ENCODE data around the gene BCL3.

Gene BCL3

DNA sequence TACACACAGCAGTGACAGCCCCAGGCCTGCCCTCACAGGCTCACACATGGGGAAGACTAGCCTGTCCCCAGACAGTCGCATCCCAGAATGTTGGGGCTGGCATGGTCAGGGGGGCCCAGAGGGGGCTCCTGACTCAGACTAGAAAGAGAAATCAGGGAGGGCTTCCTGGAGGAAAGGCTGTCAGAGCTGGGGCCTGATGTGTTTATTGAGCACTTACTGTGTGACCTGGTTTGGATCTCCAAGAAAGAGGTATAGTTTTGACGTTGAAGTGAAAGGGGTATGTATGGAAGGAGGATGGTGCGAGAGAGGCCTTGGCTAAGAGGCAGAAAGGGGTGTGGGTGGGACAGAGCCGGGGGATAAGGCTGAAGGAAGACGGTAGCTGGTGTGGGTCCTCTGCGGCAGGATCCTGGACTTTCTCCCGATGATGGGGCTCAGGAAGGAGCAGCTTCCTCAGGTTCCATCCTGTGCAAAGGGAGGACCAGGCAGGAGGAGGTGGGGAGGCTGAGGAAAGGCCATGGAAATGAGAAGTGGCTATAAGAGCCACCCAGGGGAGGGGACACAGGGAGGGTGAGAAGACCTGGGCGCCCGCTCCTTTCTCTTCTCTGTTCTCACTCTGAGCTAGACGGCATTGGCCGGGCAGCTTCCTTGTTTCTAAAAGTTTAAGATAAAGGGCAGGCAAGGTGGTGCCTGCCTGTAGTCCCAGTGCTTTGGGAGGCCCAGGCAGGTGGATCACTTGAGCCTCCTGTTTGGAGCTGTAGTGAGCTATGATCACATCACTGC, 16.1 kb upstream of the BCL3 start:
- no peak overlapping the region for H3K4me3 ChIP-seq (ENCODE audit: low read depth, low read length)
- no peaks in the 10 kb centered on the region for H3K9me3 ChIP-seq (ENCODE audit: control insufficient read depth, insufficient read depth, low read depth, low read length)
- ChIA-PET CTCF (interaction anchor here (0.7 to 4.3 kb wide), 6 partner anchors 9 to 112 kb away, joined by 3 to 31 read pairs (median 4); no protein-coding TSS in a partner anchor), POLR2A (no interaction called here)
- TF ChIP-seq ZBTB20 (tag by site-specific recombination; IDR thresholded peaks at IDR 0.05) (no peak), ZNF664 (tag by site-specific recombination; IDR thresholded peaks at IDR 0.05) (peak; percentile 99)
- H3K27ac ChIP-seq (ENCODE audit: extremely low read depth, low read depth, low read length), result no peak overlapping the region
- H3K36me3 ChIP-seq (ENCODE audit: control insufficient read depth in 2 of 2, insufficient read depth in 1 of 2, low read length in 2 of 2), result no peaks in the 10 kb centered on the region; a peak in 1 of 3 replicates
- H3K4me1 ChIP-seq (ENCODE audit: control insufficient read depth, insufficient read depth, low read length), result no peaks in the 10 kb centered on the region

DNA sequence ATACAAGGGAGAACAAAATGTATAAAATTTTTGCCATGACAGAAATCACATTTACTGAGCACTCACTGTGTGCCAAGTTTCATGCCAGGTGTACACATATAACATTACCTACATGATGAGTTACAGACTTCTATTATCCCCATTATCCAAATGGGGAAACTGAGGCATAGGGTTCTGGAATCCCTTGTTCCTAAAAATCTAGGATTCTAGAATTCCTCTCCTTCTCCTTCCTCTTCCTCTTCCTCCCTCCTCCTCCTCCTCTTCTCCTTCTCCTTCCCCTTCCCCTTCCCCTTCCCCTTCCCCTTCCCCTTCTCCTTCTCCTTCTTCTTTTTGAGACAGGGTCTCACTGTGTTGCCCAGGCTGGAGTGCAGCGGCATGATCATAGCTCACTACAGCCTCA, 14.2 kb upstream of the BCL3 start:
- peak; percentile 62; the same call in 1 of the 2 replicates for TF ChIP-seq ZNF121 (tag by site-specific recombination; IDR thresholded peaks at IDR 0.05)
- TF ChIP-seq, protein P1, sequence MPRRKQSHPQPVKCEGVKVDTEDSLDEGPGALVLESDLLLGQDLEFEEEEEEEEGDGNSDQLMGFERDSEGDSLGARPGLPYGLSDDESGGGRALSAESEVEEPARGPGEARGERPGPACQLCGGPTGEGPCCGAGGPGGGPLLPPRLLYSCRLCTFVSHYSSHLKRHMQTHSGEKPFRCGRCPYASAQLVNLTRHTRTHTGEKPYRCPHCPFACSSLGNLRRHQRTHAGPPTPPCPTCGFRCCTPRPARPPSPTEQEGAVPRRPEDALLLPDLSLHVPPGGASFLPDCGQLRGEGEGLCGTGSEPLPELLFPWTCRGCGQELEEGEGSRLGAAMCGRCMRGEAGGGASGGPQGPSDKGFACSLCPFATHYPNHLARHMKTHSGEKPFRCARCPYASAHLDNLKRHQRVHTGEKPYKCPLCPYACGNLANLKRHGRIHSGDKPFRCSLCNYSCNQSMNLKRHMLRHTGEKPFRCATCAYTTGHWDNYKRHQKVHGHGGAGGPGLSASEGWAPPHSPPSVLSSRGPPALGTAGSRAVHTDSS (tag by site-specific recombination; IDR thresholded peaks at IDR 0.05), result peak; percentile 52
- no peak for TF ChIP-seq SETDB1 (IDR thresholded peaks at IDR 0.05; ENCODE audit: insufficient read length, low read length)
- no peaks in the 10 kb centered on the region; a peak in 1 of 3 replicates for H3K36me3 ChIP-seq (ENCODE audit: control insufficient read depth in 2 of 2, insufficient read depth in 1 of 2, low read length in 2 of 2)
- no peaks in the 10 kb centered on the region for H3K9me3 ChIP-seq (ENCODE audit: control insufficient read depth, insufficient read depth, low read depth, low read length)
- POLR2A ChIA-PET, result interaction anchor here (0.6 kb wide), 1 partner anchor 20 kb away, joined by 5 read pairs; no protein-coding TSS in a partner anchor
- CTCF ChIA-PET, result interaction anchor here (0.6 to 4.3 kb wide), 2 partner anchors 10 to 36 kb away, joined by 3 to 22 read pairs; no protein-coding TSS in a partner anchor
- no peak overlapping the region for H3K4me3 ChIP-seq (ENCODE audit: low read depth, low read length)
- no peak overlapping the region for H3K27ac ChIP-seq (ENCODE audit: extremely low read depth, low read depth, low read length)
- no peaks in the 10 kb centered on the region for H3K4me1 ChIP-seq (ENCODE audit: control insufficient read depth, insufficient read depth, low read length)

DNA sequence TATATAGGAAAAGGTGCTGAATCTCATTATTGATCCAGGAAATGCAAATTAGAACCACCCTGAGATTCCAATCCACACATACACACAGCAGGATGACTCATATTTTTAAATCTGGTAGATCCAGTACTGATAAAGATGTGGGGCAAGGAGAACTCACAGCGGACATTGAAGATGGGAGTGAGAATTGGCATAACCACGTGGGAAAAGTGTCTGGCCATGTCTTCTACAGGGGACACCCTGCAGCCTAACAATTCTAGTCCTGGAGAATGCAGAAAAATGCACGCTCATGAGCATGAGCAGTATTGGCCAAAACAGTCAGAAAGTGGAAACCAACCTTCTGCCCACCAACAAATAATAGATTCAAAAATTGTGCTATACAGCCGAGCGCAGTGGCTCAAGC, 13.5 kb upstream of the BCL3 start:
- CTCF ChIA-PET, result interaction anchor here (4.3 kb wide), 1 partner anchor 36 kb away, joined by 22 read pairs; no protein-coding TSS in a partner anchor
- no peak overlapping the region for H3K4me3 ChIP-seq (ENCODE audit: low read depth, low read length)
- H3K9me3 ChIP-seq (ENCODE audit: control insufficient read depth, insufficient read depth, low read depth, low read length), result no peaks in the 10 kb centered on the region
- H3K27ac ChIP-seq (ENCODE audit: extremely low read depth, low read depth, low read length), result no peak overlapping the region
- POLR2A ChIA-PET, result no interaction called here
- H3K36me3 ChIP-seq (ENCODE audit: control insufficient read depth in 2 of 2, insufficient read depth in 1 of 2, low read length in 2 of 2), result no peaks in the 10 kb centered on the region; a peak in 1 of 3 replicates
- no peaks in the 10 kb centered on the region for H3K4me1 ChIP-seq (ENCODE audit: control insufficient read depth, insufficient read depth, low read length)
- TF ChIP-seq ZEB2 (tag by site-specific recombination; IDR thresholded peaks at IDR 0.05) (no peak), ZNF175 (tag by site-specific recombination; IDR thresholded peaks at IDR 0.05) (no peak), TCF7L2 (IDR thresholded peaks at IDR 0.05; ENCODE audit: borderline replicate concordance, low read depth, low read length) (no peak), ZNF138 (tag by site-specific recombination; IDR thresholded peaks at IDR 0.05; ENCODE audit: borderline replicate concordance) (no peak), ZNF350 (tag by site-specific recombination; IDR thresholded peaks at IDR 0.05) (no peak), ZNF654 (tag by site-specific recombination; IDR thresholded peaks at IDR 0.05; ENCODE audit: low read depth) (no peak), ZNF174 (tag by site-specific recombination; IDR thresholded peaks at IDR 0.05) (no peak)
- TF ChIP-seq, protein P2, sequence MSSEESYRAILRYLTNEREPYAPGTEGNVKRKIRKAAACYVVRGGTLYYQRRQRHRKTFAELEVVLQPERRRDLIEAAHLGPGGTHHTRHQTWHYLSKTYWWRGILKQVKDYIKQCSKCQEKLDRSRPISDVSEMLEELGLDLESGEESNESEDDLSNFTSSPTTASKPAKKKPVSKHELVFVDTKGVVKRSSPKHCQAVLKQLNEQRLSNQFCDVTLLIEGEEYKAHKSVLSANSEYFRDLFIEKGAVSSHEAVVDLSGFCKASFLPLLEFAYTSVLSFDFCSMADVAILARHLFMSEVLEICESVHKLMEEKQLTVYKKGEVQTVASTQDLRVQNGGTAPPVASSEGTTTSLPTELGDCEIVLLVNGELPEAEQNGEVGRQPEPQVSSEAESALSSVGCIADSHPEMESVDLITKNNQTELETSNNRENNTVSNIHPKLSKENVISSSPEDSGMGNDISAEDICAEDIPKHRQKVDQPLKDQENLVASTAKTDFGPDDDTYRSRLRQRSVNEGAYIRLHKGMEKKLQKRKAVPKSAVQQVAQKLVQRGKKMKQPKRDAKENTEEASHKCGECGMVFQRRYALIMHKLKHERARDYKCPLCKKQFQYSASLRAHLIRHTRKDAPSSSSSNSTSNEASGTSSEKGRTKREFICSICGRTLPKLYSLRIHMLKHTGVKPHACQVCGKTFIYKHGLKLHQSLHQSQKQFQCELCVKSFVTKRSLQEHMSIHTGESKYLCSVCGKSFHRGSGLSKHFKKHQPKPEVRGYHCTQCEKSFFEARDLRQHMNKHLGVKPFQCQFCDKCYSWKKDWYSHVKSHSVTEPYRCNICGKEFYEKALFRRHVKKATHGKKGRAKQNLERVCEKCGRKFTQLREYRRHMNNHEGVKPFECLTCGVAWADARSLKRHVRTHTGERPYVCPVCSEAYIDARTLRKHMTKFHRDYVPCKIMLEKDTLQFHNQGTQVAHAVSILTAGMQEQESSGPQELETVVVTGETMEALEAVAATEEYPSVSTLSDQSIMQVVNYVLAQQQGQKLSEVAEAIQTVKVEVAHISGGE (tag by site-specific recombination; conservative IDR thresholded peaks at IDR 0.05; ENCODE audit: low read depth), result no peak
- TF ChIP-seq, protein P3, sequence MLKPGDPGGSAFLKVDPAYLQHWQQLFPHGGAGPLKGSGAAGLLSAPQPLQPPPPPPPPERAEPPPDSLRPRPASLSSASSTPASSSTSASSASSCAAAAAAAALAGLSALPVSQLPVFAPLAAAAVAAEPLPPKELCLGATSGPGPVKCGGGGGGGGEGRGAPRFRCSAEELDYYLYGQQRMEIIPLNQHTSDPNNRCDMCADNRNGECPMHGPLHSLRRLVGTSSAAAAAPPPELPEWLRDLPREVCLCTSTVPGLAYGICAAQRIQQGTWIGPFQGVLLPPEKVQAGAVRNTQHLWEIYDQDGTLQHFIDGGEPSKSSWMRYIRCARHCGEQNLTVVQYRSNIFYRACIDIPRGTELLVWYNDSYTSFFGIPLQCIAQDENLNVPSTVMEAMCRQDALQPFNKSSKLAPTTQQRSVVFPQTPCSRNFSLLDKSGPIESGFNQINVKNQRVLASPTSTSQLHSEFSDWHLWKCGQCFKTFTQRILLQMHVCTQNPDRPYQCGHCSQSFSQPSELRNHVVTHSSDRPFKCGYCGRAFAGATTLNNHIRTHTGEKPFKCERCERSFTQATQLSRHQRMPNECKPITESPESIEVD (tag by site-specific recombination; IDR thresholded peaks at IDR 0.05), result no peak
- TF ChIP-seq, protein P4, sequence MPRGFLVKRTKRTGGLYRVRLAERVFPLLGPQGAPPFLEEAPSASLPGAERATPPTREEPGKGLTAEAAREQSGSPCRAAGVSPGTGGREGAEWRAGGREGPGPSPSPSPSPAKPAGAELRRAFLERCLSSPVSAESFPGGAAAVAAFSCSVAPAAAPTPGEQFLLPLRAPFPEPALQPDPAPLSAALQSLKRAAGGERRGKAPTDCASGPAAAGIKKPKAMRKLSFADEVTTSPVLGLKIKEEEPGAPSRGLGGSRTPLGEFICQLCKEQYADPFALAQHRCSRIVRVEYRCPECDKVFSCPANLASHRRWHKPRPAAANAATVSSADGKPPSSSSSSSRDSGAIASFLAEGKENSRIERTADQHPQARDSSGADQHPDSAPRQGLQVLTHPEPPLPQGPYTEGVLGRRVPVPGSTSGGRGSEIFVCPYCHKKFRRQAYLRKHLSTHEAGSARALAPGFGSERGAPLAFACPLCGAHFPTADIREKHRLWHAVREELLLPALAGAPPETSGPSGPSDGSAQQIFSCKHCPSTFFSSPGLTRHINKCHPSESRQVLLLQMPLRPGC (tag by site-specific recombination; IDR thresholded peaks at IDR 0.05), result no peak
- TF ChIP-seq, protein P5, sequence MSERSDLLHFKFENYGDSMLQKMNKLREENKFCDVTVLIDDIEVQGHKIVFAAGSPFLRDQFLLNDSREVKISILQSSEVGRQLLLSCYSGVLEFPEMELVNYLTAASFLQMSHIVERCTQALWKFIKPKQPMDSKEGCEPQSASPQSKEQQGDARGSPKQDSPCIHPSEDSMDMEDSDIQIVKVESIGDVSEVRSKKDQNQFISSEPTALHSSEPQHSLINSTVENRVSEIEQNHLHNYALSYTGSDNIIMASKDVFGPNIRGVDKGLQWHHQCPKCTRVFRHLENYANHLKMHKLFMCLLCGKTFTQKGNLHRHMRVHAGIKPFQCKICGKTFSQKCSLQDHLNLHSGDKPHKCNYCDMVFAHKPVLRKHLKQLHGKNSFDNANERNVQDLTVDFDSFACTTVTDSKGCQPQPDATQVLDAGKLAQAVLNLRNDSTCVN (tag by site-specific recombination; optimal IDR thresholded peaks at IDR 0.05), result no peak
- TF ChIP-seq, protein P6, sequence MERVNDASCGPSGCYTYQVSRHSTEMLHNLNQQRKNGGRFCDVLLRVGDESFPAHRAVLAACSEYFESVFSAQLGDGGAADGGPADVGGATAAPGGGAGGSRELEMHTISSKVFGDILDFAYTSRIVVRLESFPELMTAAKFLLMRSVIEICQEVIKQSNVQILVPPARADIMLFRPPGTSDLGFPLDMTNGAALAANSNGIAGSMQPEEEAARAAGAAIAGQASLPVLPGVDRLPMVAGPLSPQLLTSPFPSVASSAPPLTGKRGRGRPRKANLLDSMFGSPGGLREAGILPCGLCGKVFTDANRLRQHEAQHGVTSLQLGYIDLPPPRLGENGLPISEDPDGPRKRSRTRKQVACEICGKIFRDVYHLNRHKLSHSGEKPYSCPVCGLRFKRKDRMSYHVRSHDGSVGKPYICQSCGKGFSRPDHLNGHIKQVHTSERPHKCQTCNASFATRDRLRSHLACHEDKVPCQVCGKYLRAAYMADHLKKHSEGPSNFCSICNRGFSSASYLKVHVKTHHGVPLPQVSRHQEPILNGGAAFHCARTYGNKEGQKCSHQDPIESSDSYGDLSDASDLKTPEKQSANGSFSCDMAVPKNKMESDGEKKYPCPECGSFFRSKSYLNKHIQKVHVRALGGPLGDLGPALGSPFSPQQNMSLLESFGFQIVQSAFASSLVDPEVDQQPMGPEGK (tag by site-specific recombination; IDR thresholded peaks at IDR 0.05), result no peak
